ENCODE results near the gene RTN4RL2.
A peak's percentile ranks its signal among the peaks of the same experiment; 100 is the strongest.

Gene RTN4RL2

GRCh38 chr11:57462597-57462996 lies 2.3 kb downstream of the RTN4RL2 start:
- DNase-seq (ENCODE audit: low spot score), result no peak

DNA sequence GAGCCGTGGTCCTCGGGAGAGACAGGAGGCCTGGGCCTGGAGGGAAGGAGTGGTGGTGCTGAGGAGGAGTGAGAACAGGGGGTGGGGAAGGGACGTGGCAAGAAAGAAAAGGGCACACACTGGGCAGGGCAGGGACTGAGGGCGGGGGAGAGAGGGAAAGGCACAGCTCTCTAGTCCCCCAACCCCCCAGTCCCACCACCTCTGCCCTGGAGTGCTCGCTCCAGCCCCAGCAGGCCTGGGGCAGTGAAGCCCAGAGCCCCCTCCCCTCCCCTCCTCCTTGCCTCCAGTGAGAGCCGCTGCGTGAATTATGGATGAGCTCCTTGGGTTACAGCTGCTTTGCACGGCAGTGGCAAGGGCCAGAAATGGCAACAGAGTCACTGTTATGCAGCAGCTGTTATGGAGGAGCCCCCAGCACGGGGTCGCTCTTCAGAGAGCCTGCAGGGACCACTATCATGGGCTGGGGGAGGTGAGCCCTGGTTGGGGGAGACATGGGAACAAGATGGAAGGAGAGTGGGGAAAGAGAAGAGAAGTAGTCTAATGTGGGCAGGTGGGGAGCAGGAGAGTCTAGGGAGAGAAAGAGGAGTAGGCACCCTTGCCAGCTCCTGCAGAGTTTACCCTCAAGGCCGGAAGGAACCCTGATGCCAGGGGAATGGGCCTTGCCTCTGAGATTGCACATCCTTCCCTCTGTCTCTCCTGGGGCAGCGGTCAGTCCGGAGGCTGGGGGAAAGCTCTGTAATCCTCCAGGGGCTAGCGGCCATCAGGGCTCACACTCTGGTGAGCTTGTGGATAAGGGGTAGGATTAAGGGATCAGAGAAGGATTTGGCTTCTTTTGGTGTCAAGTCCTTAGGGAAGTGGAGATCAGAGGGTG lies 3.6 kb downstream of the RTN4RL2 start:
- DNase-seq (ENCODE audit: low spot score), result peak; percentile 19

GRCh38 chr11:57464539-57465181 lies 4.3 kb downstream of the RTN4RL2 start:
- peak; percentile 38 for DNase-seq (ENCODE audit: low spot score)

DNA sequence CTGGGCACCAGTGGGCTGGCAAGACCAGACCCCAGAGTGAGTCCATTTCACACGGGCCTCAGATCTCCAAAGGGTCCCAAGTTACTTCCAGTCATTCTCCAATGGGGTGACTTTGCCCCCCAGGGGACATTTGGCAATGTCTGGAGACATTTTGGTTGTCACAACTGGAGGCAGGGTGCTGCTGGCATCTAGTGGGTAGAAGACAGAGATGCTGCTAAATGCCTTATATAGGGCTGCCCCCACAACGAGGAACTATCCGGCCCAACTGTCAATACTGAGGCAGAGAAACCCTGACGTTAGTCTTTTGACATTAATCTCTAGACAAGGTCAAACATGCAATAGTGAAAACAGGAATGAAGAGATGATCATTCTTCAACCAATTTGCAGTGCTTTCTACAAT lies 6.4 kb downstream of the RTN4RL2 start:
- DNase-seq (ENCODE audit: low spot score), result no peak

GRCh38 chr11:57467508-57468157 lies 7.3 kb downstream of the RTN4RL2 start:
- DNase-seq (ENCODE audit: low spot score), result no peak

DNA sequence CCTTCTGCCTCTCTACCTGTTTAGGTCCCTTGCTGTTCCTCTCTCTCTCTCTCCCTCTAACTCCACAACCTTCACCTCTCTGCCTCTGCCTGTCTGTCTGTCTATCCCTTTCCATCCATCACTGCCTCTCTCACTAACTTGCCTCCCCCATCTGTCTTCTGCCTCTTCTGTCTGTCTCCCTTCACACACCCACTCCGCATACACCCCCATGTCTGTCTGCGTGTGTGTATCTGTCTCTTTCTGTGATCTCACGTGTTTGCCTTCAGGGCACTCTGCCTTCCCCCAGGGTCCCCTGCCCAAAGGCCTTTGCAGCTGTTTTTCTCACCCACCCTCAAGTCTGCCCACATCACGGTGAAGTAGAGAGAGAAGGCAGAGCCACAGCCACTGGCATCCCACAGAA lies 7.9 kb downstream of the RTN4RL2 start:
- no peak for DNase-seq (ENCODE audit: low spot score)

DNA sequence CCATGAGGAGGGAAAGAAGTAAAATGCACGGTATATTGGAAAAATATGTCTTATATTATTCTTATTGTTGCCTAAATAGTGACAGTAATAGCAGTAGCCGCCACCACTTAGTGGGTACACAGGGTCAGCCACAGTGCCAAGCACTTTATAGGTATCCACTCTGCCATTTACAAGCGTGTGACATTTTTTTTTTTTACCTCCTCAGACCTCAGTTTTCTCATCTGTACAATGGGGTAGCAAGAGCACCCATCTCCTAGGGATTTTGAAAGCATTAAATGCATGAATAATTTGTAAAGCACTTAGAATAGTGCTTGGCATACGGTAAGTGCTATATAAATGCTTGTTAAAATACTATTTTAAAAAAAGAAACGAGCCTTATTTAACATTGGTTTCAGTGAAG lies 8.9 kb downstream of the RTN4RL2 start:
- DNase-seq (ENCODE audit: low spot score), result no peak

DNA sequence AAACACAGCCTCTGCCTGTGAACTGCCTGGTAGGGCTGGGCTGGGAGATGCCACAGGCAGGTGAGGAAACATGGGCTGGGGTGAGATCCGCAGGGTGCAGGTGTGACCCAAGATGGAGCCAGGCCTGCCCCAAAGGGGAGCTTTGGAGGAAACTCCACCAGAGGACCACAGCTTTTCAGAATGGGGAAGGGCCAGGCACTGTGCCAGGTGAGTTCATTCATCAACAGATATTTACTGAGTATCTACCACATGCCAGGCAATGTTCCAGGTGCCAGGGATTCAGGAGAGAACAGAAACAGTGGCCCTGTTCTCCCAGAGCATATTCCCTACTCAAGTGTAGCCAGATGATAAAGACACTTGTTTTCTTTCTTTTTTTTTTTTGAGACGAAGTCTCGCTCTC lies 11.2 kb downstream of the RTN4RL2 start:
- DNase-seq (ENCODE audit: low spot score), result no peak

- no peak for DNase-seq (ENCODE audit: low spot score)
Observed at GRCh38 chr11:57473285-57473841, 13.0 kb downstream of the RTN4RL2 start.

GRCh38 chr11:57474017-57474802 lies 13.9 kb downstream of the RTN4RL2 start:
- DNase-seq (ENCODE audit: low spot score), result no peak

- DNase-seq (ENCODE audit: low spot score), result no peak
Observed at GRCh38 chr11:57474803-57475115, 14.4 kb downstream of the RTN4RL2 start.

DNA sequence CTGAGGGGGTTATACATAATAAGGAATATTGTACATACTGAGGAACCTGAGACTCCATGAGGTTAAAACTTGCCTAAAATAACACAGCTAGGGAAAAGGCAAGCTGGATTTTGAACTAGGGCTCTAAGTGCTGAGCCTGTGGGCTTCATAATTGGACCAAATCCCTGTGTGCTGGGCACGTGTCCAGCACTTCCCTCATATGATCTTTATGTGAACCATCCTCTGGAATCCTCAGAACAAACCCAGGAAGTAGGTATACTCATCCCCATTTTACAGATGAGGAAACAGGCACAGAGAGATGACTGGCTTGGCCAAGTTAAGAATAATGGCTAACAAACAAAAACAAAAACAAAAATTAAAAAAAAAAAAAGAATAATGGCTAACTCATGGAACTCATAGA lies 14.9 kb downstream of the RTN4RL2 start:
- DNase-seq (ENCODE audit: low spot score), result no peak

- DNase-seq (ENCODE audit: low spot score), result no peak
Observed at GRCh38 chr11:57475671-57476046, 15.3 kb downstream of the RTN4RL2 start.

- DNase-seq (ENCODE audit: low spot score), result peak; percentile 68
Observed at GRCh38 chr11:57476047-57476756, 15.9 kb downstream of the RTN4RL2 start.

GRCh38 chr11:57476757-57477506 lies 16.6 kb downstream of the RTN4RL2 start:
- DNase-seq (ENCODE audit: low spot score), result peak; percentile 78

- DNase-seq (ENCODE audit: low spot score), result no peak
Observed at GRCh38 chr11:57477507-57478189, 17.3 kb downstream of the RTN4RL2 start.

- DNase-seq (ENCODE audit: low spot score), result no peak
Observed at GRCh38 chr11:57479021-57479663, 18.8 kb downstream of the RTN4RL2 start.

DNA sequence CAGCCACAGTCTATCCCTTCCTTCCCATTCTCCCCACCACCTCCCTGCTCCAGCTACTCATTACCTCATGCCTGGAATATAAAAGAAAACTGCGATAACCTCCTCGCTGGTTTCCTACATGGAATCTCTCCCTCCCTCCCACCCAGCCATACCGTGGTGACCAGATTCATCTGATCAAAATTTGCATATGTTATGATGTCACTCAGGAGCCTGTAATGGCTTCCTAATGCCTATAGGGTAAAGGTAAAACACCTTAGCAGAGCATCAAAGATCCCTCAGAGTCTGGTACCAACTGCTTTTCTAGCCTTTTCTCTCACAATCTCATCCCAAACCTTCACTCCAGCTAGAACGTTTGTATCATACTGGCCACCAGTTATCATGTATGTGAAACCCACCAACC lies 19.6 kb downstream of the RTN4RL2 start:
- no peak for DNase-seq (ENCODE audit: low spot score)

DNA sequence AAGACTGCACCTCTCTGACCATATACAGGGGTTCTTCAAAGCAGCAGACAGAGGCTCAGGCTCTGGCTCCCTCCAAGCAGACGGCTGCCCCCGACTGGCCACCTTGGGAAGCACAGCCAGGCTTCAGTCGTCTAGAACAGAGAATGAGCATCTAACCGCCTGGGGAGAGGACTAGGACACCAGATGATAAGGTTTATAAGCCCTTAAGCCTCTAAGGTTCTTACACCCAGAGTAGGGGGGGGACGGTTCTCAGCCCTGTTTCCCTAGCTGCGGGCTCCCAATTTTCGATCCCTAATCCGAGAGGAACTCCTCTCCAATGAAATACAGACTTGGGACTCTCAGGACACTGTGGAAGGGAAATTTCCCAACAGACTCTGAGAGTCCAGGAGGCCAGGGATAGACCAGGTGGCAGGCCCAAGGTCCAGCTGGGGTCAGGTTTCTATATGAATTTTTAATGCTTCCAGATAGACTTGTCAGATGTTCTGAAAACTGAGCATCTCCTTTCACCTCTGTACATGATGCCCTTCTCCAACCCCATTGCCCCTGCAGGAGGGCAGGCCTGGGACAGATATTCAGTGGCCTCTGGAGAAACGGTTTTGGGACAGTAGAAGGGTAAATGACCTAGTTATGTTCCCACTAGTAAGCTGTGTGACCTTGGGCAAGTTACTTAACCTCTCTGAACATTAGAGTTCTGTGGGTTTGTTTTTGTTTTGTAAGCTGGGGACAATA lies 20.2 kb downstream of the RTN4RL2 start:
- peak; percentile 79 for DNase-seq (ENCODE audit: low spot score)

Measured in iPS-NIHi11 (cell line).